ENCODE measurements around the gene RUVBL1. TPM values are rescaled to one million over a fixed set of nuclear protein-coding genes. Genes with fewer than 3 reads are reported as not detected.

The RUVBL1 gene
- total RNA-seq, 2 donors from 2014 or later = 22.1 to 23.7 TPM

GRCh38 chr3:128144512-128145187 lies 21.0 kb upstream of the RUVBL1 start:
- DNase-seq = no peak
- no peak for ATAC-seq
- intact Hi-C loops (cut with DNase I) = no loop called here

DNA sequence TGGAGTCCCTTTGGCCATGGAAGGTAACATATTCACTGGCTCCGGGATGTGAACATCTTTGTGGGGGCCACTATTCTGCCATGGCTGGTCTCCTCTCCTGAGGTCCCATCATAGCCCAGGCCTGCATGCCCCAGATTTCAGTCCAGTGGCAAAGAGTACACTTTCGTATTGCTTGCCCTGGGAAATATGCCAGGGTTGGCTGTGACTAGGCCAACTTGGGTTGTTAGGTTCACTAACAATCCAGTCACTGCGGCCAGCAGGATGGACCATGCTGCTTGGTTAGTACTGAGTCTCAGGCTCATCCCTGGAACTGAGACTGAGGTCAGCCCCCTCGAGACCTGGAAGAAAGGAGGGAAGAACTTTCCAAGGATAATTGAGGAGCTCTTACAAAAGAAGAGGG lies 19.9 kb upstream of the RUVBL1 start:
- no peak for DNase-seq
- no peak for ATAC-seq
- intact Hi-C loops (cut with DNase I) = no loop called here

- intact Hi-C loops (cut with DNase I) = loop anchor here (5.0 to 10.0 kb wide), 2 partner anchors 36 to 59 kb away; no protein-coding TSS in a partner anchor
- ATAC-seq = peak; percentile 35 to 61
- peak; percentile 38 for DNase-seq
Observed at GRCh38 chr3:128133273-128133883, 9.8 kb upstream of the RUVBL1 start.

DNA sequence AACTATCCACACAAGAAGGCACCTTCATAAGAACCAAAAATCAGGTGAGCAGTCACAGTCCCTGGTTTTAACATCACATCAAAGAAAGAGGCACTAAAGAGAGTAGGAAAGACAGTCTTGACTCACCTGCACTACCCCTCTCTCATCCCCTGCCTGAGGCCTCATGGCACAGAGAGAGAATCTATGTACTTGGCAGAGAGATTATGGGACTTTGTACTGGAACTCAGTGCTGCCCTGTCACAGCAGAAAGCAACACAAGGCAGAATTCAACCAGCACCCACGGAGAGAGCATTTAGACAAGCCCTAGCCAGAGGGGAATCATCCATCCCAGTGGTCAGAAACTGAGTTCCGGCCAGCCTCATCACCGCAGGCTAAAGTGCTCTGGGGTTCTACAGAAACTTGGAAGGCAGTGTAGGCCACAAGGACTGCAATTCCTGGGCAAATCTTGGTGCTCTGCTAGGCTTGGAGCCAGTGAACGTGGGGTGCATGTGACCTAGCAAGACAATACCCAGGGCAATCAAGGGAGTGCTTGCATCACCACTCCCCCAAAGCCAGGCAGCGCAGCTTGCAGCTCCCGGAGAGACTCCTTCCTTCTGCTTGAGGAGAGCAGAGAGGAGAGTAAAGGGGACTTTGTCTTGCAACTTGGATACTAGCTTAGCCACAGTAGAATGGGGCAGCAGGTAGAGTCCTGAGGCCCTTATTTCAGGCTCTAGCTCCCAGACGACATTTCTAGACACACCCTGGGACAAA lies 8.5 kb upstream of the RUVBL1 start:
- DNase-seq (no peak), ATAC-seq (no peak)
- intact Hi-C loops (cut with DNase I) = loop anchor here (5.0 to 10.0 kb wide), 2 partner anchors 35 to 57 kb away; no protein-coding TSS in a partner anchor

GRCh38 chr3:128128251-128128650 lies 4.6 kb upstream of the RUVBL1 start:
- intact Hi-C loops (cut with DNase I) = loop anchor here in 1 of 2 donors (10.0 kb wide), 1 partner anchor 53 kb away; no protein-coding TSS in a partner anchor
- no peak for DNase-seq
- no peak for ATAC-seq

- DNase-seq (no peak), ATAC-seq (no peak)
- intact Hi-C loops (cut with DNase I) = loop anchor here in 1 of 2 donors (10.0 kb wide), 1 partner anchor 52 kb away; no protein-coding TSS in a partner anchor
Observed at GRCh38 chr3:128127236-128127635, 3.6 kb upstream of the RUVBL1 start.

GRCh38 chr3:128123156-128123537 lies 465 bp downstream of the RUVBL1 start:
- DNase-seq (no peak), ATAC-seq (no peak)
- intact Hi-C loops (cut with DNase I) = loop anchor here in 1 of 2 donors (10.0 kb wide), 1 partner anchor 48 kb away; no protein-coding TSS in a partner anchor

DNA sequence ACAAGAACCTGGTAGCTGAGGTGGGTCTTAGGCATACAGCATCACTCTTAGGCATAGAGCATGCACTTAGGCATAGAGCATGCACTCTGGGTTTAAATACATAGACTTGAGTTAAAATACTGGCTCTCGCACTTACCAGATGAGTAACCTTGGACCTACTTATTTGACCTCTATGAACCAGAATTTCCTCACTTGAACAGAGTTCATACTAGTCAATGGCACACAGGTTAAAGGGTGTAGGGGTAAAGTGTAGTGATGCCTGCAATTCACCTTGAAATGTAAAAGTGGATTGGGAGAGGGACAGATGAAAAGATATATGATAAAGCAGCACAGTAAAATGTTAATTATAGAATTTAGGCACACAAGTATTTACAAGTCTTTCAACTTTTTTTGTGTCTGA lies 1.6 kb downstream of the RUVBL1 start:
- DNase-seq (no peak), ATAC-seq (no peak)
- intact Hi-C loops (cut with DNase I) = loop anchor here in 1 of 2 donors (10.0 kb wide), 1 partner anchor 47 kb away; no protein-coding TSS in a partner anchor

- intact Hi-C loops (cut with DNase I) = no loop called here
- DNase-seq (no peak), ATAC-seq (peak in 1 of 2 donors; percentile 35)
Observed at GRCh38 chr3:128113817-128114794, 9.5 kb downstream of the RUVBL1 start.

DNA sequence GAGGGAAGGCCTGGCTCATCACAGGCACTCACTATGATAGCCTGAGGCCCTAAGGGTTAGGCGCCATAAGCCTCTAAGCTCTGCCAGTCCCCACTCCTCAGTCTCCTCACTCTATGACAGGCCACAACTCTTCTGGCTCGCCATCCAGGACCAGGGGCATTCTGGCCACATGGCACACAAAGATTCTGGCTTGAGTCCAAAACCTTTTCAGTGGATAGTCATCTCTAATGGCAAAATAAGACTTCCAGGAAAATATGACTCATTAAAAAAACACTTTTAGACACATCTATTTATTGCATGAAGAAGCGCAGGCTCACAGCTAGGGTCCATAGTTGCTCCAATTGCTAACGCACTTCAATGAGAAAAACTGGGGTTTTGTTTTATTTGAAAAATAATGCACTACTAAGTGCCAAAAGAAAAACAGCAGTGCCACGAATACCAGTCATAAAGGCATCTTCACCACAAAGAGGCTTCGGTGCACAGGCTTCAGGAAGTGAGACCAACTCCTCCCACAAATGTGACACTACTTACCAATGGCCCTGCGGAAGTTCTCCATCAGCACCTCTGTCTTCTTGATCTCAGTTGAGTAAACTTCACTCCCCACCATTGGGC lies 11.1 kb downstream of the RUVBL1 start:
- DNase-seq (no peak), ATAC-seq (peak in 1 of 2 donors; percentile 67)

DNA sequence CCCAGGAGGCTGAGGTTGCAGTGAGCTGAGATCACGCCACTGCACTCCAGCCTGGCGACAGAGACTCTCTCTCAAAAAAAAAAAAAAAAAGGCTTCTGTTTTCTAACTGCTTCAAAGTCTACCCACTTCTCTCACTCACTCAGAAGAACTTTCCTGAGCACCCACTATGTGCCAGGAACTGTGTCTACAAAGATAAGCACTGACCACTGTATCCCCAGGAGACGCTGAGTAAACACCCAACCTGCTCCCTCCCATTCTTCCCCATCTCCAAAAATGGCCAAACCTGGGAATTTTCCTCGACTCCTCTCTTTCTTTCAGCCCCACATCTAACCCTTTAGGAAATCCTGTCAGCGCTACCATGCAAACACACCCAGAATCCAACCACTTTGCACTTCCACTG lies 12.5 kb downstream of the RUVBL1 start:
- ATAC-seq = no peak
- no peak for DNase-seq
- intact Hi-C loops (cut with DNase I) = no loop called here

More for the DNA sequence above, 11.1 kb downstream of the RUVBL1 start:
- intact Hi-C loops (cut with DNase I) = no loop called here

- peak; percentile 84 to 86 for ATAC-seq
- intact Hi-C loops (cut with DNase I) = no loop called here
- DNase-seq = peak; percentile 37
Observed at GRCh38 chr3:128107834-128108233, 15.8 kb downstream of the RUVBL1 start.

DNA sequence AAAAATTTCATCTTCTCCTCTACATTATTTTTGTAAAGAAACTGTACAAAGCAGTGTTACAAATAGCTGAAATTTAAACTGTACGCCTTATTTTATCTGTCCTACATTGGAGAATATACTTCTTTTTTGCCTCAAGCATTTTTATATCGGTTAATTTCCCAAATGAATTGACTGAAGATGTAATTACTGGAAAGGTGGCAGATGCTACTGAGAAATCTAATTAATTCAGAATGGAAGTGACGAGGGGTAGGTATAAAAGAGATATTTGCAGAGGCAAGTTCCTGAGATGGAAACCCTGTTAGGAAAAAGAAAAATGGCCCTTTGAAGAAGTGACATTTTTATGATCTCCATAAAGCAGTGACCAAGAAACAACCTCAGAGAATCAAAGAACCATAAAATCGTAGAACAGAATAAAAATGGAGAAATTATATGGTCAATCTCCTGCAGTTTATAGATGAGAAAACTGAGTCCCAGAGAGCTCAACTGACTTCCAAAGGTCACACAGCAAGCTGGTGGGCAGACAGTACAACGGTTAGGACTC lies 20.4 kb downstream of the RUVBL1 start:
- intact Hi-C loops (cut with DNase I) = no loop called here
- no peak for ATAC-seq
- no peak for DNase-seq

- ATAC-seq (peak; percentile 57 to 83), DNase-seq (no peak)
- intact Hi-C loops (cut with DNase I) = no loop called here
Observed at GRCh38 chr3:128100638-128101037, 23.0 kb downstream of the RUVBL1 start.

DNA sequence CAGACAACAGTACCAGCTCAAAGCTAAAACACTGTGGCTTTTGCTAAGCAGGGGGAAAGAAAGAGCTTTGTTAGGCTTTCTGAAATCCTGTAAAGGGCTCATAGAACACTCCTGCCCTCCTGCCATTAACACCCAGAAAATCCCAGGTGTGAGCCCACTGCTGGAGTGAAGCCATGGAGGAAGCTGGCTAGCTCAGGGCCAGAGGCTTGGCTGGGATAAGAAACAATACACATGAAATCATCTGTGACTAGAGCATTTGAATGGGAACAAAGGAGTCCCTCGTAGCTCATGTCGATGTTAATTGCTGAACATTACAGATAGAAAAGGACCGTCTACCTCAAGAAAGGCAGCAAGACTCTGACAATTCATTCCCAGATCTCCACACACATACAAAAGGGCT lies 23.5 kb downstream of the RUVBL1 start:
- DNase-seq = no peak
- intact Hi-C loops (cut with DNase I) = no loop called here
- no peak for ATAC-seq

- ATAC-seq (no peak), DNase-seq (no peak)
- intact Hi-C loops (cut with DNase I) = loop anchor here in 1 of 2 donors (5.0 to 10.0 kb wide), 3 partner anchors 34 to 507 kb away; no protein-coding TSS in a partner anchor
Observed at GRCh38 chr3:128098234-128098633, 25.4 kb downstream of the RUVBL1 start.

DNA sequence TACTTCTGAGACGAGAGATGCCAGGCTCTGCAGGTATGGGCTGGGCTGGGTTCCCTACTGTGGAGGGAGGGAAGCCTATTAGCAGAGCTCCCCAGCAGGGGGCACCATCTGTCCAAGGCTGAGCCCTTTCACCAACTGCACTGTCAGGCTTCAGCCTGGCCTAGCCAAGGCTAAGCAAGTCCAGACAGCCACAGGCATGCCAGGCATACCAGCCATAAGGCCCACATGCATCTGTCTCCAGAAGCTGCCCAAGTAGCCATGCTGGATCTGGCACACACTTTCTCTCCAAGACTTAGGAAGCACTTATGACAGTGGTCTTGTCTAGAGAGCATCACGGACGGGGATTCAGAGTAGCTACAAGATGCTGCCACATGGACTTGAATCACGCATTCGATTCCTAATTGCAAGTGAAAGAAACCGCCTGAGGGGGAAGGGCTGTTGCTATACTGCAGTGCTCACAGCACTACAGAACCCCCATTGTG lies 28.3 kb downstream of the RUVBL1 start:
- DNase-seq = peak; percentile 86
- intact Hi-C loops (cut with DNase I) = loop anchor here in 1 of 2 donors (5.0 to 10.0 kb wide), 3 partner anchors 37 to 510 kb away; no protein-coding TSS in a partner anchor

More for the DNA sequence above, 28.3 kb downstream of the RUVBL1 start:
- peak; percentile 97 to 98 for ATAC-seq

Data from left cardiac atrium (tissue), 4 donors.